ENCODE results near the gene FOXI3.
"Not testable (repeated sequence)": the region's sequence is repeated elsewhere in the genome, so short reads cannot be mapped to it uniquely, and the experiment has no call there.

FOXI3 gene

DNA sequence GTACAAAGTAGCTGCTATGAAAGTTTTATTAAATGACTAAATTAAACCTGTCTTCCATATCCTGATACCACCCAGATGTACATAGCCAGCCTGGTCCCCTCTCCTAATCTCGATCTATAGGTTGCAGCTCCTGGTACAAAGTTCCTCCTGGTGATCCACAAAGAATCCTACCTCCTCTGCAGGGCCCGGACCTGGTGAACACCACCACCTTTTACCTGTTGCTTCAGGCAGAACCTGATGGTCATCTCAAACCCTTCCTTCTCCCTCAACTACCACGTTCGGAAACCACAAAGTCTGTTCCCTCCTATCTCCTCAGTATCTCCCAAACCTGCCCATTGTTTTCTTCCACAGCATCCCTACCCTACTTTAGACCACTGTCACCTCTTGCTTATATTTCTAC, 15.5 kb downstream of the FOXI3 start:
- no peak for DNase-seq

DNA sequence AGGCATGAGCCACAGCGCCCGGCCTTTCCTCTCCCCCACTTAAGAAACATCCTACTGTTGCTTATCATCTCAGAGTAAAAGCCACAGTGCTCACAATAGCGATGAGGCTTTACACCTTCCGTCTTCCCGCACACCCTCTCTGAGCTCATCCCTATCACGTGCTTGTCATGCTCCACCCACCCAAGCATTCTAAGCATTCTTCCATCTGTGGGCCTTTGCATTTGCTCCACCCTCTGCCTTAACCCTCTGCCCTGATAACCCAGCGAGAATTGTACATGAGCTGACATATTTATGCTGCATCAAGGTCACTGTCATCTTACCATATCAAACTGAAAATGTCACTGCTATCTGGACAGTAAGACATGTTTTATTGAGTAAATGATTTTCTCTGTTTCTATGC, 22.6 kb downstream of the FOXI3 start:
- no peak for DNase-seq

GRCh38 chr2:88423733-88424132, 28.8 kb downstream of the FOXI3 start:
- no peak for DNase-seq

DNA sequence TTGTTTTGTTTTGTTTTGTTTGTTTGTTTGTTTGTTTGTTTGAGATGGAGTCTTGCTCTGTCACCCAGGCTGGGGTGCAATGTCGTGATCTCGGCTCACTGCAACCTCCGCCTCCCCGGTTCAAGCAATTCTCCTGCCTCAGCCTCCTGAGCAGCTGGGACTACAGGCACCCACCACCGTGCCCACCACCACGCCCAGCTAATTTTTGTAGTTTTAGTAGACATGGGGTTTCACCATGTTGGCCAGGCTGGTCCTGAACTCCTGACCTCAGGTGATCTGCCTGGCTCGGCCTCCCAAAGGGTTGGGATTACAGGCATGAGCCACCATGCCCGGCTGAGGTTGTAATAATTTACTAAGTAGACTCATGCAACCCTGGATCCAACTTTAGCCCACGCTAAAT, 33.4 kb downstream of the FOXI3 start:
- DNase-seq: not testable (repeated sequence)

- no peak for DNase-seq
Observed at GRCh38 chr2:88416016-88416663, 36.4 kb downstream of the FOXI3 start.

GRCh38 chr2:88408870-88409269, 43.6 kb downstream of the FOXI3 start:
- DNase-seq: not testable (repeated sequence)

DNA sequence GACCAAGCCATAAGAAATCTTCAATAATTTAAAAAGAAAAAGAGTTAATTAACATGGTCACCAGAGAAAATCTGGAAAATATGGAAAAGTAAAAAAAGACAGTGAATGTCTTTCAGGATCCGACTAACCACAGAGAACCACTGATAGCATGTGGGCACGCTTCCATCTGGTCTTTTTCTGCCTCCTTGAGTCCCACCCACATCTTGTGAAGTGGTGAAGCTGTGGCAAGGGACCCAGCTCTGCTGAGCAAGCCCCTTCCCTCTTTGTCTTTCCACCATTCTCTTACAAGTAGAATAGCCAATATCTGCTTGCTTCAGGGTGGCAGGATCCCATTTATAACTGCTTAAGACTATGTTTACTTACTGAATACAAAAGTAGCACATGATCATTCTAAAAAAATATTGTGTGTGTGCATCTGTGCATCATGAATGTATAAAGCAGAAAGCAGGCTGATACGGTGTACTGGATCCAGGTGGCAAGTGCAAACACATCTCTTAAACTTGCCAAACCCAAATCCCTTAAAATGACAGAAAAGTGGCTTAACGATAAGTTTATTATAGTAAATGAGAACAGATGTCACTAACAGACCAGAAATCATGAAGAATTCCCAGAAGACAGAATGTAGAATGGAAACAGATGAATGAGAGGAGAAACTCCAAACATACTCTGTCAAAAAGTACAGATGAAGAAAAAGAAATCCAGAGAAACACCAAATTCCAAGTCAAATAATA, 52.3 kb downstream of the FOXI3 start:
- DNase-seq: no peak

DNA sequence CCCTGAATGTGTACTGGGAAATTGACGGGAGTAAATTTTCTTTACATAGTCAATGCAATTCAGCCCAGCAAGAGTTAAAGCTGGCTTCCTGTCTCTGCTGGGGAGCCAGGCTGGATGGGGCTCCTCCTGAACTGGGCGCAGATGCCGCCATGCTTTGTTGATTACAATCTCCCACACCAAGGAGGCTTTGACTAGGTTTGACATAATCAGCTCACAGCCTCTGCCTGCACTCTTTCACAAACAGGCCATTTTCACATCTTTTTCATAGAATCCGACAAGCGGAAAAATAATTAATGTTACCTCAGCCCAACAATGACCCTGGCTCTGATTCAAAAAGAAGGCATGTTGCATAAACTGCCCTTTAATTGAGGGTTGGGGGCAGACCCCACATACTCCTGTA, 54.3 kb downstream of the FOXI3 start:
- no peak for DNase-seq

Data from CD4-positive, alpha-beta T cell treated with Interleukin-6 for 4 hours (primary cell).